SK-N-SH treated with all-trans-retinoic acid at 6 μM for 48 hours (cell line): Measurements from ENCODE around the gene GRIK2.

ENCODE experiments used
- ATAC-seq: fragments of 200-7000 bp; cut with Tn5 transposase; 3 replicates; pipeline ENCODE4 v1.9.1; 2020; ENCODE audit warnings: mild to moderate bottlenecking, moderate library complexity
- ARNTL ChIP-seq: fragments of 450-650 bp; formaldehyde crosslinking; IDR thresholded peaks from 2 replicates; pipeline ENCODE4 v1.5.0; 2020; ENCODE audit warnings: low read depth, mild to moderate bottlenecking, moderate library complexity, borderline replicate concordance
- BACH2 ChIP-seq: fragments of 250-450 bp; sonication (Bioruptor Pico); IDR thresholded peaks from 2 replicates; pipeline ENCODE4 v1.9.0; 2021; ENCODE audit warnings: mild to moderate bottlenecking, borderline replicate concordance
- CSDC2 ChIP-seq: fragments of 250-450 bp; sonication (Bioruptor Pico); IDR thresholded peaks from 2 replicates; pipeline ENCODE4 v1.5.0; 2020; ENCODE audit warnings: mild to moderate bottlenecking, moderate library complexity
- ESRRG ChIP-seq: fragments of 250-450 bp; sonication (Bioruptor Pico); IDR thresholded peaks from 2 replicates; pipeline ENCODE4 v1.6.1; 2021; ENCODE audit warnings: mild to moderate bottlenecking
- GLIS3 ChIP-seq: fragments of 250-450 bp; sonication (Bioruptor Pico); IDR thresholded peaks from 2 replicates; pipeline ENCODE4 v1.5.0; 2020; ENCODE audit warnings: mild to moderate bottlenecking, moderate library complexity
- ISL1 ChIP-seq: fragments of 250-450 bp; sonication (Bioruptor Pico); IDR thresholded peaks from 2 replicates; pipeline ENCODE4 v2.1.2; 2022; ENCODE audit warnings: mild to moderate bottlenecking, moderate library complexity
- OSR1 ChIP-seq: fragments of 250-450 bp; sonication (Bioruptor Pico); IDR thresholded peaks from 2 replicates; pipeline ENCODE4 v1.8.0; 2022; ENCODE audit warnings: moderate library complexity, mild to moderate bottlenecking, inconsistent platforms
- PATZ1 ChIP-seq: fragments of 250-450 bp; sonication (Bioruptor Pico); IDR thresholded peaks from 2 replicates; pipeline ENCODE4 v1.8.0; 2020; ENCODE audit warnings: mild to moderate bottlenecking, moderate library complexity, borderline replicate concordance
- PPARA ChIP-seq: fragments of 250-450 bp; sonication (Bioruptor Pico); IDR thresholded peaks from 2 replicates; pipeline ENCODE4 v1.5.0; 2020; ENCODE audit warnings: mild to moderate bottlenecking, borderline replicate concordance
- RARB ChIP-seq: fragments of 250-450 bp; sonication (Bioruptor Pico); IDR thresholded peaks from 2 replicates; pipeline ENCODE4 v1.8.0; 2021; ENCODE audit warnings: mild to moderate bottlenecking, moderate library complexity
- SNAI2 ChIP-seq: fragments of 250-450 bp; sonication (Bioruptor Pico); IDR thresholded peaks from 2 replicates; pipeline ENCODE4 v1.5.0; 2020; ENCODE audit warnings: mild to moderate bottlenecking, moderate library complexity
- TCF4 ChIP-seq: fragments of 250-450 bp; sonication (Bioruptor Pico); IDR thresholded peaks from 2 replicates; pipeline ENCODE4 v1.8.0; 2021; ENCODE audit warnings: mild to moderate bottlenecking, moderate library complexity, borderline replicate concordance
- TOX ChIP-seq: fragments of 250-450 bp; sonication (Bioruptor Pico); IDR thresholded peaks from 2 replicates; pipeline ENCODE4 v1.8.0; 2021; ENCODE audit warnings: mild to moderate bottlenecking, moderate library complexity, borderline replicate concordance
- ZC3H10 ChIP-seq: fragments of 250-450 bp; sonication (Bioruptor Pico); IDR thresholded peaks from 2 replicates; pipeline ENCODE4 v1.5.1; 2021; ENCODE audit warnings: mild to moderate bottlenecking, moderate library complexity
- ZFP3 ChIP-seq: fragments of 250-450 bp; sonication (Bioruptor Pico); IDR thresholded peaks from 2 replicates; pipeline ENCODE4 v1.5.0; 2020; ENCODE audit warnings: mild to moderate bottlenecking, moderate library complexity
- ZFP30 ChIP-seq: fragments of 450-650 bp; formaldehyde crosslinking; IDR thresholded peaks from 2 replicates; pipeline ENCODE4 v1.5.0; 2022; ENCODE audit warnings: mild to moderate bottlenecking, moderate library complexity
- ZNF565 ChIP-seq: fragments of 450-650 bp; formaldehyde crosslinking; conservative IDR thresholded peaks from 2 replicates; pipeline ENCODE4 v1.5.0; 2020; ENCODE audit warnings: low read depth, mild to moderate bottlenecking, moderate library complexity
- ZNF70 ChIP-seq: fragments of 450-650 bp; formaldehyde crosslinking; IDR thresholded peaks from 2 replicates; pipeline ENCODE4 v1.5.0; 2020; ENCODE audit warnings: mild to moderate bottlenecking, moderate library complexity
- ZNF8 ChIP-seq: fragments of 450-650 bp; formaldehyde crosslinking; IDR thresholded peaks from 2 replicates; pipeline ENCODE4 v1.5.0; 2020; ENCODE audit warnings: mild to moderate bottlenecking, moderate library complexity
- TF ChIP-seq, protein P1 (sequence below): fragments of 250-450 bp; sonication (Bioruptor Pico); IDR thresholded peaks from 2 replicates; pipeline ENCODE4 v1.5.1; 2021; ENCODE audit warnings: mild to moderate bottlenecking, moderate library complexity
- TF ChIP-seq, protein P2 (sequence below): fragments of 250-450 bp; sonication (Bioruptor Pico); IDR thresholded peaks from 2 replicates; pipeline ENCODE4 v1.5.0; 2020; ENCODE audit warnings: mild to moderate bottlenecking, moderate library complexity

Gene GRIK2

DNA sequence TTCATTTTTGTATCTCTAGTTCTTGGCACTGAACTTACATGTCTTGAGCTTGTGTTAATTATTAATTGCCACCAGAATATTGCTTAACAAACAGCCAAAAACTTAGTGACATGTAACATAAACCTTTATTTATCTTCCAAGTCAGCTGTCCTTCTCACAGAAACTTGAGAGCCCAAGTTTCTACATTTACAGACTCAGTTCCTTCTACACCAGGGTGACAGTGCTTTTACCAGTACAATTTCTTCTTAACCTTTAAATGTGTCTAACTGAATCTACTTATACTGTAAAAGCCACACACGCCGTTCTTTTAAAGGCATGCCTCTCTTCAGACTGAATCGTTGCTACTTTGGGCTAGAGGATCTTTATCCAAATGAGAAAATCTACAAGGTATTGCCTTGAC is 539.2 kb downstream of the GRIK2 start:
- no peak for ATAC-seq
- TF ChIP-seq ZNF70 (CRISPR knock-in tag), result no peak
- TF ChIP-seq BACH2, result no peak
- TF ChIP-seq ZFP30 (CRISPR knock-in tag), result no peak
- no peak for TF ChIP-seq GLIS3
- TF ChIP-seq RARB (CRISPR knock-in tag), result no peak
- TF ChIP-seq ZC3H10 (CRISPR knock-in tag), result no peak
- no peak for TF ChIP-seq CSDC2 (CRISPR knock-in tag)
- TF ChIP-seq TOX (CRISPR knock-in tag), result no peak
- TF ChIP-seq TCF4 (CRISPR knock-in tag), result no peak

- no peak for ATAC-seq
- TF ChIP-seq CSDC2 (CRISPR knock-in tag), result no peak
- TF ChIP-seq PPARA (CRISPR knock-in tag), result no peak
- no peak for TF ChIP-seq ESRRG (CRISPR knock-in tag)
- no peak for TF ChIP-seq ZNF565 (CRISPR knock-in tag)
- no peak for TF ChIP-seq RARB (CRISPR knock-in tag)
- TF ChIP-seq ZC3H10 (CRISPR knock-in tag), result no peak
- TF ChIP-seq ZFP30 (CRISPR knock-in tag), result no peak
- TF ChIP-seq ARNTL, result no peak
- TF ChIP-seq ZNF8 (CRISPR knock-in tag), result no peak
- TF ChIP-seq ISL1, result no peak
- TF ChIP-seq TCF4 (CRISPR knock-in tag), result no peak
- no peak for TF ChIP-seq ZFP3 (CRISPR knock-in tag)
- TF ChIP-seq ZNF70 (CRISPR knock-in tag), result no peak
- no peak for TF ChIP-seq GLIS3
These were observed 542.2 kb downstream of the GRIK2 start for GRCh38 chr6:101935732-101936131.

DNA sequence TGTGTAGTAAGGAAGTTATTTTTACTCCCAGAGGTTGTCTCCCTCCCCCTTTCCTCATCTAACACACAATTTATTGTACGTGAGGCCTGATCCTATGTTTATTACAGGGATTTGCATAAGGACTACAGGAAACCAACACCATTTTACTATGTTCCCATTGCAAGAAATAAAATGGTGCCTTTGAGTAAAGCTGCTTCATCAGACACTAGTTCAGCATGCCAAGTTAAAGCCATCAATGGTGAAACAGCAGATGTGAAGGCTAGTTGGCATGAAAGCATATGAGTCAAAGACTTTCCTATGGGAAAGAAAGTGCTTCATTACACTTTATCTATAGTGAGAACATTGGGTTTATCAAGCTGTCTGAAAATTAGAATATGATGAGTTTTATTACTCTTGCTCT is 543.0 kb downstream of the GRIK2 start:
- ATAC-seq, result no peak
- no peak for TF ChIP-seq SNAI2
- TF ChIP-seq GLIS3, result no peak
- no peak for TF ChIP-seq ZNF8 (CRISPR knock-in tag)
- no peak for TF ChIP-seq OSR1 (CRISPR knock-in tag)
- TF ChIP-seq ZFP30 (CRISPR knock-in tag), result no peak
- TF ChIP-seq ZC3H10 (CRISPR knock-in tag), result no peak
- TF ChIP-seq, protein P1, sequence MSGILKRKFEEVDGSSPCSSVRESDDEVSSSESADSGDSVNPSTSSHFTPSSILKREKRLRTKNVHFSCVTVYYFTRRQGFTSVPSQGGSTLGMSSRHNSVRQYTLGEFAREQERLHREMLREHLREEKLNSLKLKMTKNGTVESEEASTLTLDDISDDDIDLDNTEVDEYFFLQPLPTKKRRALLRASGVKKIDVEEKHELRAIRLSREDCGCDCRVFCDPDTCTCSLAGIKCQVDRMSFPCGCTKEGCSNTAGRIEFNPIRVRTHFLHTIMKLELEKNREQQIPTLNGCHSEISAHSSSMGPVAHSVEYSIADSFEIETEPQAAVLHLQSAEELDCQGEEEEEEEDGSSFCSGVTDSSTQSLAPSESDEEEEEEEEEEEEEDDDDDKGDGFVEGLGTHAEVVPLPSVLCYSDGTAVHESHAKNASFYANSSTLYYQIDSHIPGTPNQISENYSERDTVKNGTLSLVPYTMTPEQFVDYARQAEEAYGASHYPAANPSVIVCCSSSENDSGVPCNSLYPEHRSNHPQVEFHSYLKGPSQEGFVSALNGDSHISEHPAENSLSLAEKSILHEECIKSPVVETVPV, result no peak

GRCh38 chr6:101937108-101937507 is 543.6 kb downstream of the GRIK2 start:
- TF ChIP-seq PPARA (CRISPR knock-in tag) (no peak), ZFP30 (CRISPR knock-in tag) (no peak), SNAI2 (no peak), TCF4 (CRISPR knock-in tag) (no peak), CSDC2 (CRISPR knock-in tag) (no peak), ZFP3 (CRISPR knock-in tag) (no peak), ESRRG (CRISPR knock-in tag) (no peak), ISL1 (no peak), GLIS3 (no peak)
- ATAC-seq, result no peak

- no peak for ATAC-seq
- TF ChIP-seq, protein P2, sequence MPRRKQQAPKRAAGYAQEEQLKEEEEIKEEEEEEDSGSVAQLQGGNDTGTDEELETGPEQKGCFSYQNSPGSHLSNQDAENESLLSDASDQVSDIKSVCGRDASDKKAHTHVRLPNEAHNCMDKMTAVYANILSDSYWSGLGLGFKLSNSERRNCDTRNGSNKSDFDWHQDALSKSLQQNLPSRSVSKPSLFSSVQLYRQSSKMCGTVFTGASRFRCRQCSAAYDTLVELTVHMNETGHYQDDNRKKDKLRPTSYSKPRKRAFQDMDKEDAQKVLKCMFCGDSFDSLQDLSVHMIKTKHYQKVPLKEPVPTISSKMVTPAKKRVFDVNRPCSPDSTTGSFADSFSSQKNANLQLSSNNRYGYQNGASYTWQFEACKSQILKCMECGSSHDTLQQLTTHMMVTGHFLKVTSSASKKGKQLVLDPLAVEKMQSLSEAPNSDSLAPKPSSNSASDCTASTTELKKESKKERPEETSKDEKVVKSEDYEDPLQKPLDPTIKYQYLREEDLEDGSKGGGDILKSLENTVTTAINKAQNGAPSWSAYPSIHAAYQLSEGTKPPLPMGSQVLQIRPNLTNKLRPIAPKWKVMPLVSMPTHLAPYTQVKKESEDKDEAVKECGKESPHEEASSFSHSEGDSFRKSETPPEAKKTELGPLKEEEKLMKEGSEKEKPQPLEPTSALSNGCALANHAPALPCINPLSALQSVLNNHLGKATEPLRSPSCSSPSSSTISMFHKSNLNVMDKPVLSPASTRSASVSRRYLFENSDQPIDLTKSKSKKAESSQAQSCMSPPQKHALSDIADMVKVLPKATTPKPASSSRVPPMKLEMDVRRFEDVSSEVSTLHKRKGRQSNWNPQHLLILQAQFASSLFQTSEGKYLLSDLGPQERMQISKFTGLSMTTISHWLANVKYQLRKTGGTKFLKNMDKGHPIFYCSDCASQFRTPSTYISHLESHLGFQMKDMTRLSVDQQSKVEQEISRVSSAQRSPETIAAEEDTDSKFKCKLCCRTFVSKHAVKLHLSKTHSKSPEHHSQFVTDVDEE (CRISPR knock-in tag), result no peak
- TF ChIP-seq TCF4 (CRISPR knock-in tag), result no peak
These were observed 546.9 kb downstream of the GRIK2 start for GRCh38 chr6:101940391-101940790.

GRCh38 chr6:101956961-101957360 is 563.5 kb downstream of the GRIK2 start:
- TF ChIP-seq ZNF70 (CRISPR knock-in tag) (no peak), PPARA (CRISPR knock-in tag) (no peak), CSDC2 (CRISPR knock-in tag) (no peak), TCF4 (CRISPR knock-in tag) (no peak), GLIS3 (no peak), ISL1 (no peak), PATZ1 (CRISPR knock-in tag) (no peak)

More at GRCh38 chr6:101956961-101957360, 563.5 kb downstream of the GRIK2 start:
- ATAC-seq, result no peak
